Measurements from ENCODE around the gene ANAPC15.
"Not testable (repeated sequence)": the region's sequence is repeated elsewhere in the genome, so short reads cannot be mapped to it uniquely, and the experiment has no call there.

The ANAPC15 gene
- long read RNA-seq, donor 1, transcript ANAPC15-201 (6 exons, 886 nt) = major isoform, 13 of 23 reads
- long read RNA-seq, donor 1, partial matches to known transcripts = 0 of 23 reads
- long read RNA-seq, donor 1, other reads (novel, unspliced or antisense) = 0 of 23 reads
- long read RNA-seq, donor 2, transcript ANAPC15-201 (6 exons, 886 nt) = major isoform, 7 of 11 reads
- long read RNA-seq, donor 2, partial matches to known transcripts = 0 of 11 reads
- long read RNA-seq, donor 2, other reads (novel, unspliced or antisense) = 0 of 11 reads
- long read RNA-seq, donor 3, transcript ANAPC15-201 (6 exons, 886 nt) = major isoform, 7 of 11 reads
- long read RNA-seq, donor 3, partial matches to known transcripts = 0 of 11 reads
- long read RNA-seq, donor 3, other reads (novel, unspliced or antisense) = 0 of 11 reads
- long read RNA-seq, donor 4, transcript ANAPC15-208 (6 exons, 867 nt) = minor isoform, 6 of 23 reads
- long read RNA-seq, donor 4, transcript ANAPC15-204 (6 exons, 848 nt) = minor isoform, 5 of 23 reads
- long read RNA-seq, donor 4, transcript ANAPC15-201 (6 exons, 886 nt) = major isoform, 12 of 23 reads
- long read RNA-seq, donor 4, partial matches to known transcripts = 0 of 23 reads
- long read RNA-seq, donor 4, other reads (novel, unspliced or antisense) = 0 of 23 reads
- long read RNA-seq, donor 5, transcript ANAPC15-201 (6 exons, 886 nt) = major isoform, 15 of 37 reads
- long read RNA-seq, donor 5, transcript ANAPC15-208 (6 exons, 867 nt) = minor isoform, 8 of 37 reads
- long read RNA-seq, donor 5, transcript ANAPC15-204 (6 exons, 848 nt) = minor isoform, 5 of 37 reads
- long read RNA-seq, donor 5, partial matches to known transcripts = 5 of 37 reads
- long read RNA-seq, donor 5, other reads (novel, unspliced or antisense) = 0 of 37 reads
- long read RNA-seq, donor 6, transcript ANAPC15-208 (6 exons, 867 nt) = major isoform, 8 of 22 reads
- long read RNA-seq, donor 6, transcript ANAPC15-201 (6 exons, 886 nt) = minor isoform, 7 of 22 reads
- long read RNA-seq, donor 6, partial matches to known transcripts = 0 of 22 reads
- long read RNA-seq, donor 6, other reads (novel, unspliced or antisense) = 0 of 22 reads
- long read RNA-seq, donor 7, transcript ANAPC15-208 (6 exons, 867 nt) = minor isoform, 9 of 49 reads
- long read RNA-seq, donor 7, transcript ANAPC15-201 (6 exons, 886 nt) = major isoform, 23 of 49 reads
- long read RNA-seq, donor 7, partial matches to known transcripts = 8 of 49 reads
- long read RNA-seq, donor 7, other reads (novel, unspliced or antisense) = 0 of 49 reads
- long read RNA-seq, donor 8, transcript ANAPC15-201 (6 exons, 886 nt) = minor isoform, 6 of 18 reads
- long read RNA-seq, donor 8, transcript ANAPC15-208 (6 exons, 867 nt) = major isoform, 8 of 18 reads
- long read RNA-seq, donor 8, partial matches to known transcripts = 0 of 18 reads
- long read RNA-seq, donor 8, other reads (novel, unspliced or antisense) = 0 of 18 reads

DNA sequence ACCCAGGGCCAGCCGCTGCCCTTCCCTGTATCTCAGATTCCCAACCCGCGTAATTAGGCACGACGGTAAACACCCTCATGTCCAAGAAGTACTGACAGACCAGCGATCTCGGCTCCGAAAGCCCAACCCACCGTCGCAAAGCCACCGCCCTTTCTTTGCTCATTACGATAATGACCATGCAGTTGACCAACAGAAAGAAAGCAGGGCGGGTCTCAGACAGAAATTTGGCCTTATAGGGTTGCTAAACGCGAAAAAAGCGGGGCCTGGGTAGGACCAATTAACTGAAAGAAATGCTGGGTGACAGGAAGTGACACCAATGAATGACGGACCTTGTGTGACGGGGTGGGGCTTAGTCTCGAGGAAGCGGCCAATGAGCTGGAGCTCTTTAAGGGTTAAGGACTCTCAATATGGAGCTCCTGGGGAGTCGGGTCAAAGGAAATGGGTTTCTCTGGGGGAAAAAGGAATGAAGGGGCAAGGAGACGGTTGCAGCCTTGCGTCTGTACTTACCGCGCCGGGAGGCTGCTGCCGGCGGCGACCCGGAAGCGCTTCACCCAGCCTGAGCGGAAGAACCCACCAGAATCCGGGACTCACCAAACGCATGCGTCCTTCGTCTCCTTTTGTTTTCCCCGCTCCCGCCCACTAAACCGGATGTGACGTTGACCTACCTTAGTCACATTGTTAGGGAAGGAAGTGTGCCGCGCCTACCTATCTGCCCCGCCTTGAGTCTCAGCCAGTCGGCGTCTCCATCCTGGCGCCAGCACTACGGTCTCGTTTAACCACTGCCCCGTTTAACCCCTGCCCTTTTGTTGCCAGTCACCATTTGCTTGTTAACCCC is at the start of gene ANAPC15:
Gene ANAPC15 (minus strand): TSS at position 553 of the 835 bp plus-strand sequence. CDS start 1,419 bp downstream, outside the sequence.
- peak; percentile 100 for DNase-seq

DNA sequence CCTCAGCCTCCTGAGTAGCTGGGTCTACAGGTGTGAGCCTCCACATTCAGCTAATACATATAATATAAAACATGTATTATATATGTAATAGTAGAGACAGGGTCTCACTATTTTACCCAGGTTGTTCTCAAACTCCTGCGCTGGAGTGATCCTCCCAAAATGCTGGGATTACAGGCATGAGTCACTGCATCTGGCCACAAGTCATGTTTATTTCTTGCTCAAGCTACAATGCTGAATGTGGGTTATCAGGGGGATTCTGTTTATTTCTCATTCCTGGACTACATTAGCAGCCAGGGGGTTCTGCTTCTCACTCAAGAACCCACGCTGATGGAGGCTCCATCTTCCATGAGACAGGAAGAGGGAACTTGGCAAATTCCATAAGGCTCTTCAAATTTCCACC is 47.8 kb upstream of the ANAPC15 start:
- no peak for DNase-seq

DNA sequence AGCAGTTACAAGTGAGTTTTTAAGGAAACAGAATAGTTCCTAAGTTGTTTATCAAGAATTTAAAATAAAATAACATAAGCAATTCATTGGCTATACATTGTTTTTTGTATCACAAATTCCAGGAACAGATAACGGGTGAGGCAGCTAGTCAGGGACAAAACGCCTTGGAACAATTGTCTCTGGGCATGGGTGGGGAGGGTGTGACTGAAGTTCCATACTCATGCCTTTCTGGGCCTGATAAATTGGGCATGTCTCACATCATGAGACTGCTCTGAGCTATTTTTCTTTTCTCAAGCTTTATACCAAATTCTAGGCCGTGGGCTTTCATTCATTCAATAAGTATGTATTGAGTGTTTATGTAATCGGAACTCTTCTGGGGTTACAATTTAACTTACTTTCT is 44.6 kb upstream of the ANAPC15 start:
- no peak for DNase-seq

DNA sequence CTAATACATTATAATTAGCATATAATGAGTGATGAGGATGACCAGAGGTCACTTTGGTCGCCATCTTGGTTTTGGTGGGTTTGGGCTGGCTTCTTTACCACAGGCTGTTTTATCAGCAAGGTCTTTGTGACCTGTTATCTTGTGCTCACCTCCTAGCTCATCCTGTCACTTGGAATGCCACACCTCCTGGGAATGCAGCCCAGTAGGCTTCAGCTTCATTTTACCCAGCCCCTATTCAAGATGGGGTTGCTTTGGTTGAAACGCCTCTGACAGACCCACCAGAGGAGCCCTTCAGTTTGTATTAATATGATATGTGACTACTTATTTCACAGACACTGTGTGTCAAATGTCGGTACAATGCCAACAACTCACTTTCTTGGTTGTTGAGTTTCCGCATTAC is 43.3 kb upstream of the ANAPC15 start:
- DNase-seq = no peak

DNA sequence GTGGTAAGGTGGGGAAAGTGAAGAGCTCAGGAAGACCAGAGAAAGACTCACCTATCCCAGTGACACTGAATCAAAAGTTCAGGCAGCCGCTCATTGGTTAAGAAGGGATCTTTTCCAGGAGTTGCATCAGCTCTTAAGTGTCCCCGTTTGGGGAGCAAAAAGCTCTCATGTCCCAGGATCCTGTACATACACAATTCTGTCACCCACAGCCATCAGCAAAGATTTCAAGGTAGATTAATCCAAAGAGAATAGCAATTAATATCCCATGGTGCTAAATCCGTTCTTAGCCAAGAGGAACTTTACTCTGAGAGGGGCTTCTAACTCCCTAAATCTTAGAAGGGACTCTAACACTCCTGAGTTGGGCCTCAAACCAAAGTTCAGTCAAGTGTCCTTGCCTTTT is 42.3 kb upstream of the ANAPC15 start:
- DNase-seq = no peak

DNA sequence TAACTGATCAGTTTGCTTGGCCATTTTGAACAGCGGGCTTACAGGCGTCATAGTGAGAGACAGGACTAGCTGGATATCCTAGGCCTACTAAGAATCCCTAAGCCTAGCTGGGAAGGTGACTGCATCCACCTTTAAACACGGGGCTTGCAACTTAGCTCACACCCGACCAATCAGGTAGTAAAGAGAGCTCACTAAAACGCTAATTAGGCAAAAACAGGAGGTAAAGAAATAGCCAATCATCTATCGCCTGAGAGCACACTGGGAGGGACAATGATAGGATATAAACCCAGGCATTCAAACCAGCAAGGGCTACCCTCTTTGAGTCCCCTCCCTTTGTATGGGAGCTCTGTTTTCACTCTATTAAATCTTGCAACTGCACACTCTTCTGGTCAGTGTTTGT is 41.4 kb upstream of the ANAPC15 start:
- not testable (repeated sequence) for DNase-seq

DNA sequence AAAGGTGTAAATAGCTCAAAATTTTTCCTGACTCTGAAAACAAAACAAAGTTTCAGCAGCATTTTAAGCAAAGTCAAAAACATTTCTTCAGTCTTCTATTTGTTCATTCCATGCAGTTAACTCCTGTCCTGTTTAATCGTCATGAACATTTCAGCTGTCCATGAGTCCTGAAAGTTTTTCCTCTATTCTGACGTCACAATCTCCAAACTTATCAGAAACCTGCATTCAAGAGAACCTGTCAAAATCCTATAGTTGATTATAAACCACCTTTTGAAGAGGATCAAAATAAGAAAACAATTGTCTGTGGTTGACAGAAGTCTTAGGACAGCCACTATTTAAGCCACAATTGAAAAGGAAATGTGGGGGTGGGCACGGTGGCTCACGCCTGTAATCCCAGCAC is 38.4 kb upstream of the ANAPC15 start:
- no peak for DNase-seq

DNA sequence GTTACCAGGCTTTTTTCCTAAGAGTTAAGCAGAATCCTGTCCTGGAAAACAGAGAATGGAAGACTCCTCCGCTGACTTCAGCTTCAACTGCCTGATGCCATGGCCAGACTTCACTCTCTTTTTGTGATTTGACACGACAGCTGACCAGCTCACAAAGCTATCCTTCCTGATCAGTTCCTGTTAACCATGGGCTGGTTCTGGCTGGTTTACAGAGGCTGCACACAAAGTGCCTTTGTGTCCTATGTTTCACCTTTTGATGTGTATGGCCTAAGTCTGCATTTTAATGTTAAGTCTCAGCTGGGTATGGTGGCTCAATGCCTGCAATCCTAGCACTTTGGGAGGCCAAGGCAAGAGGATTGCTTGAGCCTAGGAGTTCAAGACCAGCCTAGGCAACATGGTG is 34.1 kb upstream of the ANAPC15 start:
- no peak for DNase-seq

DNA sequence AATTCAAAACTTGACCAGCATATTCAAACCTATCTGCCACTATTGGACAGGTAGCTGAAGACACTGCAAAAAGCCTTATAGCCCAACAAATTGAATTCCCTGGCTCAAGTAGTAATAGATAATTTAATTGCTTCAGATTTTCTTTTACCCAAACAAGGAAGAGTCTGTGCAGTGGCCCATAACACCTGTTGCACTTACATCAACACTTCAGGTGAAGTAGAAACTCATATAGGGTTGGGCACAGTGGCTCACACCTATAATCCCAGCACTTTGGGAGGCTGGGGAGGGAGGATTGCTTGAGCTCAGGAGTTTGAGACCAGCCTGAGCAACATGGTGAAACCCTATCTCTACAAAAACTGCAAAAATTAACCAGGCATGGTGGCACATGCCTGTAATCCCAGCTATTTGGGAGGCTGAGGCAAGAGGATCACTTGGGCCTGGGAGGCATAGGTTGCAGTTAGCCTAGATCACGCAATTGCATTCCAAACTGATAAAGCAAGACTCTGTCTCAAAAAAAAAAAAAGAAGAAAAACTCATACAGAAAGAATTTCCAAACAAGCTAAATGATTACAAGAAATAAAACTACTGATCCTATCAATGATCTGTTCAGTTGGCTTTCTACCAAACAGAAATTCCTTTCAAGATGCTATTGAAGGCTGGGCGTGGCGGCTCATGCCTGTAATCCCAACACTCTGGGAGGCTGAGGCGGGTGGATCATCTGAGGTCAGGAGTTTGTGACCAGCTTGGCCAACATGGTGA is 32.5 kb upstream of the ANAPC15 start:
- DNase-seq = no peak

DNA sequence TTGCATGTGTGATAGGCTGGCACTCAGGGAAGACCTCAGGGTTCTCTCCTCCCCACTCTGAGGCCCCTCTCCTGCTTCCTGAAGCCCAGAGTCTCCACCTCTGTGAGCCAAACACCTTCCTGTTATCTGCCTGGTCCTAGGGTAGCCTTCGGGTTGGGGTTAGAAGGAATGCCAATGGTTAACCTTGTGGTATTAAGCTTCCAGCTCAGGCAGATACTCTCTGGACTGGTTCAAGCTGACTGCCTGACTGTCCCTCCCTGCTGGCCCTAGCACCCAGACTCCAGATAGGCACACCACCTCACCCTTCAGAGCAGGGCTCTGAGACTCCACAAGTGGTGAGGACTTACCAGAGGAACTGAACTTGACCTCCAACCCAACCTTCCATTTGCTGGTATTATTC is 30.0 kb upstream of the ANAPC15 start:
- DNase-seq = not testable (repeated sequence)

DNA sequence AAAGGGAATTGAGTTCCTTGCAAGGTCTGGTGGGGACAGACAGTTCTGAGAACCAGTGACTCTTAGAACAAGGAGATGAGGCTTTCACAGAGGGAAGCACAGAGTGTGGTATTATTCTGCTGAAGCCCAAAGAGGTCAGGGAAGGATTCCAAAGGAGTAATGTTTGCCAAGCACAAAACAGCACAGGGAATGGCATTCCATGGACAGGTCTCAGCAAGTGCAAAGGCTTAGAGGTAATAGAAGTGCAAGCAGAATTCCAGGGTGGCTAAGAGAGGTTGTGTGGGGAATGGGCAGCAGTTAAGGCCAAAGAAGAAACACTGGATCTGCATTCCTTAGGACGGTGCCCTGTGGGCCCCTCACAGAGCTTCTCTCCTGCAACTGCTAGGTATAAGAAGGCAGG is 29.6 kb upstream of the ANAPC15 start:
- not testable (repeated sequence) for DNase-seq

DNA sequence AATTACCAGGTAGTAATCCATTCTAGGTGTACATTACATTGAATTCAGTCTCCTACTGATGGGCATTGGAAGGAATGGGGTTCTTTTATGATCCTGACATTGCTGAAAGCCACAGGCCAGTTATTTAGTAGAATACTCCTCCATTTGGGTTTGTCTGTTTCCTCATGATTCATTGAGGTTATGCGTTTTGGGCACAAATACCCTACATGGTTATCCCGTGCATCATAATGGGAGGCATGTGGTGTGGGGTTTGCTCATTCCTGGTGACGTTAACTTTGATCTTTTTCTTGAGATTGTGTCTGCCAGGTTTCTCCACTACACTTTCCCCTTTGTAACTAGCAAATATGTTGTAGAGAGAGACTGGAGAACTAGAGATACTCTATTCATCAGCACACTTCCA is 28.6 kb upstream of the ANAPC15 start:
- DNase-seq = no peak

DNA sequence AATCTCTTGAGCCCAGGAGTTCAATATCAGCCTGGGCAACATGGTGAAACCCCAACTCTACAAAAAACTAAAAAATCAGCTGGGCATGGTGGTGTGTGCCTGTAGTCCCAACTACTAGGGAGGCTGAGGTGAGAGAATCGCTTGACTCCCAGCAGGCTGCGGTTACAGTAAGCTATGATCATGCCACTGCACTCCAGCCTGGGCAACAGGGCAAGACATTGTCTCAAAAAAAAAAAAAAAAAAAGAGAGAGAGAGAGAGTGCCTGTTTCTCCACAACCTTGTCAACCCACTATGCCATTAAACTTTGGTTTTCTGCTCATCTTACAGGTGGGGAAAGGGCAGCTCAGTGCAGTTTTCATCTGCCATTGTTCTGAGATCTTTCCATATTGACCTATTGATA is 28.2 kb upstream of the ANAPC15 start:
- no peak for DNase-seq

DNA sequence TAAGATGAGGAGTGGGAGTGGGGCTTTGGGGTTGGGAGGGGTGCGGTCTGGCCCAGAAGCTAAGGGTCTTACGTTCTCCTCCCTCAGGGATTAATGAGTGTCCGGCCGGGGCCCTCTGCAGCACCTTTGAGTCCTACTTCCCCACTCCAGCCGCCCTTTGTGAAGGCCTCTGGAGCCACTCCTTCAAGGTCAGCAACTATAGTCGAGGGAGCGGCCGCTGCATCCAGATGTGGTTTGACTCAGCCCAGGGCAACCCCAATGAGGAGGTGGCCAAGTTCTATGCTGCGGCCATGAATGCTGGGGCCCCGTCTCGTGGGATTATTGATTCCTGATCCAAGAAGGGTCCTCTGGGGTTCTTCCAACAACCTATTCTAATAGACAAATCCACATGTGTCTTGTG is 27.0 kb upstream of the ANAPC15 start:
- no peak for DNase-seq

DNA sequence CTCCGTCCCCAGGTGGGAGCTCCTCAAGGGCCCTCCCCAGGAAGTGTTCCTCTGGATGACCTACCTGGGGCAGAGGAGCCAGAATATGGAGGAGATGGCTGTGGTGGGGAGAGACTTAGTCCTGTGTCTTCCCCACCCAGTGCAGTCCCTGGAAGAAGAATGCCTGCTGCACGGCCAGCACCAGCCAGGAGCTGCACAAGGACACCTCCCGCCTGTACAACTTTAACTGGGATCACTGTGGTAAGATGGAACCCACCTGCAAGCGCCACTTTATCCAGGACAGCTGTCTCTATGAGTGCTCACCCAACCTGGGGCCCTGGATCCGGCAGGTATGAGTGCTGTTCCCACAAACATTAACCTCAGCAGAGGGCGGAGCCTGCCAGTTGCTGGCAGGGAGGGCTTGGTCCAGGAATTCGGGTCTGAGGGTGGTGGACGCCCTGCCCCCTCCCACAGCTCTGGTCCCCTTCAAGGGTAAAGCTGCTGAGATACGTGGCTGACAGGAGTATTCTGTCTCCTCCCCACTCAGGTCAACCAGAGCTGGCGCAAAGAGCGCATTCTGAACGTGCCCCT is 26.4 kb upstream of the ANAPC15 start:
- no peak for DNase-seq

DNA sequence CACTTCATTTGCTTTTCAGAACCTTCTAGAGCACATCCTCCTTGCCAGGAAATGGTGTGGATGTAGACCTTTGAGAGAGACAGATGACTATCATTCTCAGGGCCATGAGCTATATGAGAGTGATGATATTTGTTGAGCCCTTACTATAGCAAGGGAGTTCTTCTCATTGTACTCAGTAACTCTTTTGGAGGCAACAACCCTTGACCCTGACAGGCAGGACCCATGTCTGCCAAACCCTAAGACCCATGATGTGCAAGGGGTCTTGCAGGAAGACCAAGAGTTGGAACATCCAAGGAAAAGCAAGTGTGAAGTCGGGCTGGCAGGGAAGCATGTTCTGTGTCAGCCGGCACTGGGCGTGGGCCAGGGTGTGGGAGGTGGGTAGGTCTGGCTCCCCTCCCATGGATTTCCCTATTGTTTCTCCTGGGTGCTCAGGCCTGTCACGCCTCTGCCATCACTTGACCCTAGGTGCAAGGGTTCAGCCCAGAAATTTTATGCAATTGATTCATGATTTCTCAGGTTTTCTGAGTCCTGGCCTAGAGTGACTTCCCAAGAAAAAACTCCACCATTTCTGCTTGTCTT is 24.3 kb upstream of the ANAPC15 start:
- no peak for DNase-seq

DNA sequence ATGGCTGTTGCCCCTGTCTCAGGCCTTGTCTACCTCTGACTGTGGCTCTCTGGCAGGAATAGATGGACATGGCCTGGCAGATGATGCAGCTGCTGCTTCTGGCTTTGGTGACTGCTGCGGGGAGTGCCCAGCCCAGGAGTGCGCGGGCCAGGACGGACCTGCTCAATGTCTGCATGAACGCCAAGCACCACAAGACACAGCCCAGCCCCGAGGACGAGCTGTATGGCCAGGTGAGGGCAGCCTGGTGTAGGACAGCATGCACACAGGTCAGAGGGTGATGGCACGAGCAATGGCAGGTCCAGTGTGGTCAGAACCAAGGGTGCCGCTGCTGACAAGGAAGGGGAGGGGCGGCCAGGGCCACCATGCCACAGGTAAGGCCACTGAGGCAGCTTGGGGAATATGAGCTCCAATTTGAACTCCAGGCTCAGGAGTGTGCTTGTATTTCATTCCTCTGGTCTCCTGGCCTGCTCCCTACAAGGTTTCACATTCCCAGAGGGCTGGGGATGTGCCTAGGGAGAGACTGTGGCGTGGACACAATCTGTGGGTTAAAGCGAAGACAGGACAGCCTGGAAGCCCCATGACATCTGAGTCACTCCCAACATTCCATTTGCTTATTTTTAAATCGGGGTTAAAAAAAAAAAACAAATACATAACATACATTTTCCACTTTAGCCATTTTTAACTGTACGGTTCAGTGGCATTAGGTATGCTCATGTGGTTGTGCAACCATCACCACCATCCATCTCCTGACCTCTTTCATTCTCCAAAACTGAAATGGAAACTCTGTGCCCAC is 23.6 kb upstream of the ANAPC15 start:
- no peak for DNase-seq

DNA sequence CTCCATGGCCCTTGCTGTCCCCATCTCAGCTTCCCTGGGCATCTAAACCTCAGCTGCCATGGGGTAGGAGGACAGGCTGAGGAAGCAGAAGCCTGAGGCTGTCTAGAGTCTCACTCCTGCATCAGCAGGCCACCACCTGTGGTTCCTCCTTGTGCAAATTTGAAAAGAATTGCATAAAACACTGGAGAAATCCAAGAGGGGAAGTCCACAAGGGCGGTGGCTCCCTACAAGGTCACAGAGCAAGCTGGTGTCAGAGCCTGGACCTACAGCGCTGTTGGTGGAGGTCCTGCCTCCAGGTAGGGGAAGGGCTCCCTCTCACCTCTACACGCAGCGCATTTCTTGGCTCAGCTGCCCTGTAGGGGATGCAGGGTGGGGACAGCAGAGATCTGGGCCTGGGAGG is 23.0 kb upstream of the ANAPC15 start, which contains the start of gene FOLR3:
Gene FOLR3 (plus strand): TSS at position 253 of the 400 bp plus-strand sequence. CDS start 228 bp downstream, outside the sequence.
- not testable (repeated sequence) for DNase-seq

DNA sequence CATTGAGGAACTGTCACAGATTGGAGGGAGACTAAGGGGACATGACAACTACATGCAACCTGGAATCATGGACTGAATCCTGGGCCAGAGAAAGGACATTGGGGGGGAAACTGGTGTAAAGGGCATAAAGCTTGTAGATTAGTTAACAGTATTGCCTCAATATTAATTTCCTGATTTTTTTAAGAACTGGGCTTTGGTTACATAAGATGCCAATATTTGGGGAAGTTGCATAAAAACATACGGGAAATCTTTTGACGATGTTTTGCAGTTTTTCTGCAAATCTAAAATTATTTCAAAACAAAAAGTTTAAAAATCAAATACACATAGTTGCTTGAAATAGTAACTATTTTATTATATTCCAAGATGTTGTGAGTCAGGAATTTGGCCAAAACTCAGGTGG is 20.2 kb upstream of the ANAPC15 start:
- no peak for DNase-seq

Data from right kidney (tissue), 9 donors.